ENCODE data around the gene NUDT8.

DNA sequence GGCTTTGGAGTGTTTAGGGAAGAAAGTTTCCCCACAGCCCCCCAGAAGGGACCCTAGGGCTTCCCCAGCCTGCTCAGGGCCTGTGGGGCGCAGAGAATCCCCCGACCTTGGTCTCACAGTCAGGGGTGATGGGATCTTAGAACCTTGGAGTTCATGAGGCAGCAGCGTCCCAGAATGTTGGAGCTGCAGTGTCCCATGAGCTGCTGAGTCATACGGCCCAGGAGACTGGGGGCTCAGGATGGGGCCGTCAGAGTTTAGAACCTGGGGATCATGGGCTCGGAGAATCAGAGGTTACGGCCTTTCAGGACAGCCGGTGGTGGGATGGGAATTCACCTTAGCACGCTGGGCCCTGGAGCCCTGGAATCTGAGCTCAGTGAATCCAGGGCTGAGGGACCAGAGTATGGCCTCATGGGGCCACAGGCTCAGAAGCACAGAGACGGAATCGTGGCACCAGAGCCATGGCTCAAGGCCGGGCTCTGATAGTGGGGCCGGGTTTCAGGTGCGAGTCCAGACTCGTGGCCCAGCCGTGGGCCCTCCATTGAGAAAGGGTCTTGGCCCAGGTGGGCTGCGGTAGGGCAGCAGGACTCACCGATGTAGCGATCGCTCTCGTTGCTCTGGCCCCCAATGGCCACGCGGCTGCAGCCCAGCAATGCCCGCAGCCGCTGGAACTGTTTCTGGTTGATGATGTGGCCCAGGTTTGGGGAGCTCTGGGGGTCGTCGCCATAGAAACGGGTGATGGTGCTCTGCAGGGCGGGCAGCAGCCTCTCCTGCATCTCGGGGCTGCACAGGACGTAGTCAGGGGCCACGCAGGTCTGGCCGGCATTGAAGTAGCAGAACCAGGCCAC lies 35.2 kb upstream of the NUDT8 start:
- no peak for TF ChIP-seq EZH2 (IDR thresholded peaks at IDR 0.05)
- no peak for TF ChIP-seq FOXP2 (optimal IDR thresholded peaks at IDR 0.05; ENCODE audit: control extremely low read depth, extremely low read length, insufficient read depth)
